KG1 (cell line): ENCODE data around the gene FRAS1.
"Not testable (repeated sequence)": the region's sequence is repeated elsewhere in the genome, so short reads cannot be mapped to it uniquely, and the experiment has no call there.

ENCODE experiments used
- DNase-seq: peaks from one replicate; lab custom pipeline; 2025; lab: John Stamatoyannopoulos, UW

Gene FRAS1

GRCh38 chr4:78292341-78292740 is 235.2 kb downstream of the FRAS1 start:
- no peak for DNase-seq

GRCh38 chr4:78292856-78293255 is 235.7 kb downstream of the FRAS1 start:
- no peak for DNase-seq

- no peak for DNase-seq
These were observed 236.2 kb downstream of the FRAS1 start for GRCh38 chr4:78293348-78293747.

- no peak for DNase-seq
These were observed 236.7 kb downstream of the FRAS1 start for GRCh38 chr4:78293821-78294301.

- DNase-seq, result no peak
These were observed 239.1 kb downstream of the FRAS1 start for GRCh38 chr4:78296261-78296660.

GRCh38 chr4:78297116-78297800 is 240.1 kb downstream of the FRAS1 start:
- no peak for DNase-seq

GRCh38 chr4:78298618-78299017 is 241.5 kb downstream of the FRAS1 start:
- DNase-seq, result no peak

GRCh38 chr4:78299565-78299972 is 242.4 kb downstream of the FRAS1 start:
- no peak for DNase-seq

GRCh38 chr4:78307263-78307662 is 250.1 kb downstream of the FRAS1 start:
- DNase-seq, result not testable (repeated sequence)

- DNase-seq, result no peak
These were observed 251.4 kb downstream of the FRAS1 start for GRCh38 chr4:78308517-78308916.

GRCh38 chr4:78309352-78309751 is 252.2 kb downstream of the FRAS1 start:
- no peak for DNase-seq

GRCh38 chr4:78310007-78310739 is 253.1 kb downstream of the FRAS1 start:
- no peak for DNase-seq

- DNase-seq, result no peak
These were observed 253.6 kb downstream of the FRAS1 start for GRCh38 chr4:78310740-78311115.

GRCh38 chr4:78311306-78311705 is 254.2 kb downstream of the FRAS1 start:
- no peak for DNase-seq

- DNase-seq, result no peak
These were observed 256.0 kb downstream of the FRAS1 start for GRCh38 chr4:78312989-78313753.

- no peak for DNase-seq
These were observed 256.6 kb downstream of the FRAS1 start for GRCh38 chr4:78313754-78314120.

- DNase-seq, result no peak
These were observed 261.0 kb downstream of the FRAS1 start for GRCh38 chr4:78318126-78318525.

GRCh38 chr4:78320349-78320935 is 263.3 kb downstream of the FRAS1 start:
- DNase-seq, result peak; percentile 68

GRCh38 chr4:78322032-78322431 is 264.9 kb downstream of the FRAS1 start:
- DNase-seq, result no peak

GRCh38 chr4:78323439-78323838 is 266.3 kb downstream of the FRAS1 start:
- no peak for DNase-seq

GRCh38 chr4:78324625-78325024 is 267.5 kb downstream of the FRAS1 start:
- no peak for DNase-seq
